SK-N-SH (cell line): ENCODE data around the gene COPZ1. TPM values are rescaled to one million over a fixed set of nuclear protein-coding genes. Genes with fewer than 3 reads are reported as not detected.

Experiments used
- CTCF ChIA-PET: fragments of 300-600, 350-600 bp; formaldehyde crosslinking; extraction: SDS; loops from one replicate; lab custom pipeline; 2021; lab: Yijun Ruan, JAX
- POLR2A ChIA-PET: fragments of 350-600 bp; sonication (Branson Sonifier 250); formaldehyde crosslinking; extraction: SDS; loops from one replicate; lab custom pipeline; 2020; ENCODE audit warnings: antibody characterized with exemption, inconsistent platforms; lab: Yijun Ruan, JAX
- DNase-seq: peaks from one replicate; pipeline ENCODE4 v3.0.0; 2012
- H2AFZ ChIP-seq: fragments of 200-600 bp; sonication (generic); 2 replicates; pipeline ENCODE4 v1.8.1; 2016; ENCODE audit warnings: antibody characterized with exemption, mild to moderate bottlenecking, low read depth
- H3F3A ChIP-seq: fragments of 200-600 bp; sonication (generic); replicated peaks from 2 replicates; pipeline ENCODE3; 2016; ENCODE audit warnings: antibody characterized with exemption, mild to moderate bottlenecking; ENCODE audit not compliant: insufficient read depth
- H3K27ac ChIP-seq, 2 experiments: fragments of 200-500 bp in 1 of 2; fragments of 200-600 bp in 1 of 2; sonication (Bioruptor generic) in 1 of 2; sonication (generic), shearing (Covaris generic) in 1 of 2; 2 replicates each; pipeline versions ENCODE4 v1.5.1 to v1.6.1; 2014 to 2016; ENCODE audit warnings: low read depth in 2 of 2, inconsistent platforms in 1 of 2, low read length in 1 of 2, mild to moderate bottlenecking in 1 of 2, mixed read lengths in 1 of 2
- H3K27me3 ChIP-seq: fragments of 200-600 bp; sonication (generic), shearing (Covaris generic); 2 replicates; pipeline ENCODE4 v1.6.1; 2016; ENCODE audit warnings: mixed run types; ENCODE audit not compliant: insufficient read depth
- H3K36me3 ChIP-seq, 2 experiments: fragments of 200-500 bp in 1 of 2; fragments of 200-600 bp in 1 of 2; sonication (Bioruptor generic) in 1 of 2; sonication (generic) in 1 of 2; replicated peaks in 1 of 2; 2 replicates each; pipeline versions ENCODE3 to v1.5.1; 2014 to 2016; ENCODE audit warnings: low read length in 1 of 2, mild to moderate bottlenecking in 1 of 2; ENCODE audit not compliant: insufficient read depth in 2 of 2, control insufficient read depth in 1 of 2
- H3K4me1 ChIP-seq, 2 experiments: fragments of 200-500 bp in 1 of 2; fragments of 200-600 bp in 1 of 2; sonication (Bioruptor generic) in 1 of 2; sonication (generic), shearing (Covaris generic) in 1 of 2; 2 replicates each; pipeline versions ENCODE4 v1.5.1 to v1.6.1; 2014 to 2016; ENCODE audit warnings: low read depth in 1 of 2, low read length in 1 of 2, mixed run types in 1 of 2; ENCODE audit not compliant: insufficient read depth in 2 of 2, control insufficient read depth in 1 of 2
- H3K4me2 ChIP-seq: fragments of 200-600 bp; sonication (generic), shearing (Covaris generic); 2 replicates; pipeline ENCODE4 v1.6.1; 2017; ENCODE audit warnings: mixed run types
- H3K4me3 ChIP-seq, 2 experiments: fragments of 200-500 bp in 1 of 2; fragments of 200-600 bp in 1 of 2; sonication (Bioruptor generic) in 1 of 2; sonication (generic), shearing (Covaris generic) in 1 of 2; 2 replicates each; pipeline versions ENCODE4 v1.5.1 to v1.8.1; 2014 to 2016; ENCODE audit warnings: low read depth in 2 of 2, inconsistent platforms in 1 of 2, low read length in 1 of 2, mild to moderate bottlenecking in 1 of 2, mixed read lengths in 1 of 2, moderate library complexity in 1 of 2
- H3K79me2 ChIP-seq: fragments of 200-600 bp; sonication (generic); 2 replicates; pipeline ENCODE4 v1.8.1; 2017; ENCODE audit warnings: mild to moderate bottlenecking; ENCODE audit not compliant: insufficient read depth
- H3K9ac ChIP-seq: fragments of 200-600 bp; sonication (generic); 2 replicates; pipeline ENCODE4 v1.6.1; 2017; ENCODE audit warnings: mixed run types
- H3K9me2 ChIP-seq: fragments of 200-600 bp; sonication (generic); 2 replicates; pipeline ENCODE4 v1.6.1; 2017; ENCODE audit warnings: mixed run types
- H3K9me3 ChIP-seq: fragments of 200-600 bp; sonication (generic); 2 replicates; pipeline ENCODE4 v1.6.1; 2017; ENCODE audit warnings: mixed run types, mild to moderate bottlenecking, moderate library complexity
- H4K20me1 ChIP-seq: fragments of 200-600 bp; sonication (generic); 2 replicates; pipeline ENCODE4 v1.6.1; 2017; ENCODE audit warnings: mild to moderate bottlenecking, mixed run types; ENCODE audit not compliant: insufficient read depth
- CHD2 ChIP-seq: fragments of 150-350 bp; IDR thresholded peaks from 2 replicates; pipeline ENCODE4 v1.6.1; 2018; ENCODE audit warnings: low read length; ENCODE audit not compliant: partially characterized antibody
- ELF1 ChIP-seq: IDR thresholded peaks from 2 replicates; pipeline ENCODE4 v1.4.0; 2012
- EZH2phosphoT487 ChIP-seq: fragments of 200-600 bp; sonication (generic); IDR thresholded peaks from 2 replicates; pipeline ENCODE4 v1.6.1; 2017; ENCODE audit warnings: low read depth, mixed run types, mild to moderate bottlenecking, antibody characterized with exemption, moderate library complexity, borderline replicate concordance
- FOSL2 ChIP-seq: IDR thresholded peaks from 2 replicates; pipeline ENCODE4 v1.4.0; 2012; ENCODE audit warnings: low read depth, mild to moderate bottlenecking, moderate library complexity, borderline replicate concordance
- FOXJ3 ChIP-seq: sonication (generic); formaldehyde crosslinking; IDR thresholded peaks from 2 replicates; pipeline ENCODE4 v1.5.1; 2020; ENCODE audit warnings: mild to moderate bottlenecking, missing genetic modification reagents
- JUND ChIP-seq: IDR thresholded peaks from 2 replicates; pipeline ENCODE4 v1.4.0; 2012
- MEF2A ChIP-seq: IDR thresholded peaks from 2 replicates; pipeline ENCODE4 v1.4.0; 2012; ENCODE audit warnings: low read depth, borderline replicate concordance
- POLR2AphosphoS5 ChIP-seq: IDR thresholded peaks from 2 replicates; pipeline ENCODE4 v1.6.1; 2012; ENCODE audit warnings: low read depth, low read length
- RAD21 ChIP-seq: IDR thresholded peaks from 2 replicates; pipeline ENCODE4 v1.6.1; 2012; ENCODE audit warnings: mild to moderate bottlenecking, low read length
- SIN3A ChIP-seq: IDR thresholded peaks from 2 replicates; pipeline ENCODE4 v1.6.1; 2012; ENCODE audit warnings: low read depth, mild to moderate bottlenecking, low read length, moderate library complexity, borderline replicate concordance
- SMC3 ChIP-seq: IDR thresholded peaks from 2 replicates; pipeline ENCODE4 v1.6.1; 2012; ENCODE audit warnings: low read depth, low read length, improper control_type of control experiment
- TCF12 ChIP-seq: IDR thresholded peaks from 2 replicates; pipeline ENCODE4 v1.4.0; 2012
- TEAD4 ChIP-seq: IDR thresholded peaks from 2 replicates; pipeline ENCODE4 v1.4.0; 2012; ENCODE audit warnings: mild to moderate bottlenecking, borderline replicate concordance; ENCODE audit not compliant: insufficient read depth
- YY1 ChIP-seq: IDR thresholded peaks from 2 replicates; pipeline ENCODE4 v1.4.0; 2012; ENCODE audit warnings: low read depth, mild to moderate bottlenecking
- WGBS: methylation state at CpG from one replicate; pipeline ENCODE4 v1.1.6; 2017; ENCODE audit warnings: low lambda C conversion rate; 5-methylcytosine and 5-hydroxymethylcytosine counted together
- polyA plus RNA-seq, 3 experiments: library from polyadenylated mRNA; depleted of rRNA; stranded (reverse); fragments of >200 nt; gene quantifications; 2 replicates each; pipeline ENCODE4 v1.2.3, GENCODE V29; 2012
- TF ChIP-seq, protein P1 (sequence below): fragments of 150-350 bp; IDR thresholded peaks from 2 replicates; pipeline ENCODE4 v1.6.1; 2017; ENCODE audit warnings: antibody characterized with exemption, low read length, low read depth, borderline replicate concordance
- TF ChIP-seq, protein P2 (sequence below): IDR thresholded peaks from 2 replicates; pipeline ENCODE4 v1.4.0; 2012; ENCODE audit warnings: low read depth, borderline replicate concordance
- TF ChIP-seq, protein P3 (sequence below): fragments of 200-600 bp; sonication (generic); IDR thresholded peaks from 2 replicates; pipeline ENCODE4 v1.6.1; 2017; ENCODE audit warnings: antibody characterized with exemption, mild to moderate bottlenecking, moderate library complexity
- TF ChIP-seq, protein P4 (sequence below): IDR thresholded peaks from 2 replicates; pipeline ENCODE4 v1.6.1; 2012; ENCODE audit warnings: mild to moderate bottlenecking, low read depth, low read length, moderate library complexity
- TF ChIP-seq, protein P5 (sequence below): fragments of 150-350 bp; IDR thresholded peaks from 2 replicates; pipeline ENCODE4 v1.6.1; 2016; ENCODE audit warnings: mild to moderate bottlenecking, low read depth, low read length
- TF ChIP-seq, protein P6 (sequence below): IDR thresholded peaks from 2 replicates; pipeline ENCODE4 v1.4.0; 2012; ENCODE audit warnings: low read depth, borderline replicate concordance

The COPZ1 gene
- polyA plus RNA-seq, 1 of the 3 experiments (the other 2 are of a cell fraction): 111 TPM

DNA sequence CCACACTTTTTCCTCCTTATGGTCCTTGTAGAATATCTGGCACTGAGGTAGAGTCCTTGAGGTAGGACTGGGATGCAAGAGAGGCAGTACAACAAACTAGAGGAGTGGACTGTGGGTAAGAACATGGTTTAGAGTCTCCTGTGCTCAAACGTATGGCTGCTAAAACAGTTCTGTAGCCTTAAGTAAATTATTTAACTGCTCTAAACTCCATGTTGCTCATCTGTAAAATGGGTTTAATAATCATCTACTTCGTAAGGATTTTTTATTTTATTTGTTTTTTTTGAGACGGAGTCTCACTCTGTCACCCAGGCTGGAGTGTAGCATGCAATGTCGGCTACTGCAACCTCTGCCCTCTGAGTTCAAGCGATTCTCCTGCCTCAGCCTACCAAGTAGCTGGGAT lies 3.6 kb upstream of the COPZ1 start:
- WGBS: 81% methylated on average over 5 of the region's 5 CpGs

More for the DNA sequence above, 3.6 kb upstream of the COPZ1 start:
- TF ChIP-seq, protein P1, sequence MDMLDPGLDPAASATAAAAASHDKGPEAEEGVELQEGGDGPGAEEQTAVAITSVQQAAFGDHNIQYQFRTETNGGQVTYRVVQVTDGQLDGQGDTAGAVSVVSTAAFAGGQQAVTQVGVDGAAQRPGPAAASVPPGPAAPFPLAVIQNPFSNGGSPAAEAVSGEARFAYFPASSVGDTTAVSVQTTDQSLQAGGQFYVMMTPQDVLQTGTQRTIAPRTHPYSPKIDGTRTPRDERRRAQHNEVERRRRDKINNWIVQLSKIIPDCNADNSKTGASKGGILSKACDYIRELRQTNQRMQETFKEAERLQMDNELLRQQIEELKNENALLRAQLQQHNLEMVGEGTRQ: no peak
- TF ChIP-seq SMC3: no peak
- no peak for TF ChIP-seq FOSL2
- no peak for TF ChIP-seq POLR2AphosphoS5
- TF ChIP-seq EZH2phosphoT487: no peak
- no peak for TF ChIP-seq TCF12
- TF ChIP-seq FOXJ3 (CRISPR knock-in tag): no peak
- no peak for TF ChIP-seq RAD21
- TF ChIP-seq, protein P2, sequence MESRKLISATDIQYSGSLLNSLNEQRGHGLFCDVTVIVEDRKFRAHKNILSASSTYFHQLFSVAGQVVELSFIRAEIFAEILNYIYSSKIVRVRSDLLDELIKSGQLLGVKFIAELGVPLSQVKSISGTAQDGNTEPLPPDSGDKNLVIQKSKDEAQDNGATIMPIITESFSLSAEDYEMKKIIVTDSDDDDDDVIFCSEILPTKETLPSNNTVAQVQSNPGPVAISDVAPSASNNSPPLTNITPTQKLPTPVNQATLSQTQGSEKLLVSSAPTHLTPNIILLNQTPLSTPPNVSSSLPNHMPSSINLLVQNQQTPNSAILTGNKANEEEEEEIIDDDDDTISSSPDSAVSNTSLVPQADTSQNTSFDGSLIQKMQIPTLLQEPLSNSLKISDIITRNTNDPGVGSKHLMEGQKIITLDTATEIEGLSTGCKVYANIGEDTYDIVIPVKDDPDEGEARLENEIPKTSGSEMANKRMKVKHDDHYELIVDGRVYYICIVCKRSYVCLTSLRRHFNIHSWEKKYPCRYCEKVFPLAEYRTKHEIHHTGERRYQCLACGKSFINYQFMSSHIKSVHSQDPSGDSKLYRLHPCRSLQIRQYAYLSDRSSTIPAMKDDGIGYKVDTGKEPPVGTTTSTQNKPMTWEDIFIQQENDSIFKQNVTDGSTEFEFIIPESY: no peak
- TF ChIP-seq, protein P3, sequence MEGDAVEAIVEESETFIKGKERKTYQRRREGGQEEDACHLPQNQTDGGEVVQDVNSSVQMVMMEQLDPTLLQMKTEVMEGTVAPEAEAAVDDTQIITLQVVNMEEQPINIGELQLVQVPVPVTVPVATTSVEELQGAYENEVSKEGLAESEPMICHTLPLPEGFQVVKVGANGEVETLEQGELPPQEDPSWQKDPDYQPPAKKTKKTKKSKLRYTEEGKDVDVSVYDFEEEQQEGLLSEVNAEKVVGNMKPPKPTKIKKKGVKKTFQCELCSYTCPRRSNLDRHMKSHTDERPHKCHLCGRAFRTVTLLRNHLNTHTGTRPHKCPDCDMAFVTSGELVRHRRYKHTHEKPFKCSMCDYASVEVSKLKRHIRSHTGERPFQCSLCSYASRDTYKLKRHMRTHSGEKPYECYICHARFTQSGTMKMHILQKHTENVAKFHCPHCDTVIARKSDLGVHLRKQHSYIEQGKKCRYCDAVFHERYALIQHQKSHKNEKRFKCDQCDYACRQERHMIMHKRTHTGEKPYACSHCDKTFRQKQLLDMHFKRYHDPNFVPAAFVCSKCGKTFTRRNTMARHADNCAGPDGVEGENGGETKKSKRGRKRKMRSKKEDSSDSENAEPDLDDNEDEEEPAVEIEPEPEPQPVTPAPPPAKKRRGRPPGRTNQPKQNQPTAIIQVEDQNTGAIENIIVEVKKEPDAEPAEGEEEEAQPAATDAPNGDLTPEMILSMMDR: no peak
- TF ChIP-seq, protein P4, sequence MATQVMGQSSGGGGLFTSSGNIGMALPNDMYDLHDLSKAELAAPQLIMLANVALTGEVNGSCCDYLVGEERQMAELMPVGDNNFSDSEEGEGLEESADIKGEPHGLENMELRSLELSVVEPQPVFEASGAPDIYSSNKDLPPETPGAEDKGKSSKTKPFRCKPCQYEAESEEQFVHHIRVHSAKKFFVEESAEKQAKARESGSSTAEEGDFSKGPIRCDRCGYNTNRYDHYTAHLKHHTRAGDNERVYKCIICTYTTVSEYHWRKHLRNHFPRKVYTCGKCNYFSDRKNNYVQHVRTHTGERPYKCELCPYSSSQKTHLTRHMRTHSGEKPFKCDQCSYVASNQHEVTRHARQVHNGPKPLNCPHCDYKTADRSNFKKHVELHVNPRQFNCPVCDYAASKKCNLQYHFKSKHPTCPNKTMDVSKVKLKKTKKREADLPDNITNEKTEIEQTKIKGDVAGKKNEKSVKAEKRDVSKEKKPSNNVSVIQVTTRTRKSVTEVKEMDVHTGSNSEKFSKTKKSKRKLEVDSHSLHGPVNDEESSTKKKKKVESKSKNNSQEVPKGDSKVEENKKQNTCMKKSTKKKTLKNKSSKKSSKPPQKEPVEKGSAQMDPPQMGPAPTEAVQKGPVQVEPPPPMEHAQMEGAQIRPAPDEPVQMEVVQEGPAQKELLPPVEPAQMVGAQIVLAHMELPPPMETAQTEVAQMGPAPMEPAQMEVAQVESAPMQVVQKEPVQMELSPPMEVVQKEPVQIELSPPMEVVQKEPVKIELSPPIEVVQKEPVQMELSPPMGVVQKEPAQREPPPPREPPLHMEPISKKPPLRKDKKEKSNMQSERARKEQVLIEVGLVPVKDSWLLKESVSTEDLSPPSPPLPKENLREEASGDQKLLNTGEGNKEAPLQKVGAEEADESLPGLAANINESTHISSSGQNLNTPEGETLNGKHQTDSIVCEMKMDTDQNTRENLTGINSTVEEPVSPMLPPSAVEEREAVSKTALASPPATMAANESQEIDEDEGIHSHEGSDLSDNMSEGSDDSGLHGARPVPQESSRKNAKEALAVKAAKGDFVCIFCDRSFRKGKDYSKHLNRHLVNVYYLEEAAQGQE: no peak
- TF ChIP-seq TEAD4: no peak
- no peak for TF ChIP-seq MEF2A
- no peak for TF ChIP-seq SIN3A
- TF ChIP-seq CHD2: no peak
- TF ChIP-seq, protein P5, sequence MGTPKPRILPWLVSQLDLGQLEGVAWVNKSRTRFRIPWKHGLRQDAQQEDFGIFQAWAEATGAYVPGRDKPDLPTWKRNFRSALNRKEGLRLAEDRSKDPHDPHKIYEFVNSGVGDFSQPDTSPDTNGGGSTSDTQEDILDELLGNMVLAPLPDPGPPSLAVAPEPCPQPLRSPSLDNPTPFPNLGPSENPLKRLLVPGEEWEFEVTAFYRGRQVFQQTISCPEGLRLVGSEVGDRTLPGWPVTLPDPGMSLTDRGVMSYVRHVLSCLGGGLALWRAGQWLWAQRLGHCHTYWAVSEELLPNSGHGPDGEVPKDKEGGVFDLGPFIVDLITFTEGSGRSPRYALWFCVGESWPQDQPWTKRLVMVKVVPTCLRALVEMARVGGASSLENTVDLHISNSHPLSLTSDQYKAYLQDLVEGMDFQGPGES: no peak
- TF ChIP-seq JUND: no peak
- no peak for TF ChIP-seq ELF1
- TF ChIP-seq, protein P6, sequence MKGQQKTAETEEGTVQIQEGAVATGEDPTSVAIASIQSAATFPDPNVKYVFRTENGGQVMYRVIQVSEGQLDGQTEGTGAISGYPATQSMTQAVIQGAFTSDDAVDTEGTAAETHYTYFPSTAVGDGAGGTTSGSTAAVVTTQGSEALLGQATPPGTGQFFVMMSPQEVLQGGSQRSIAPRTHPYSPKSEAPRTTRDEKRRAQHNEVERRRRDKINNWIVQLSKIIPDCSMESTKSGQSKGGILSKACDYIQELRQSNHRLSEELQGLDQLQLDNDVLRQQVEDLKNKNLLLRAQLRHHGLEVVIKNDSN: no peak
- no peak for TF ChIP-seq YY1
- TF ChIP-seq, all 33 proteins: peak for 0
- no peaks in the 10 kb centered on the region for H3K36me3 ChIP-seq
- no peak overlapping the region for H3K4me2 ChIP-seq
- H3K9ac ChIP-seq: no peak overlapping the region
- H3K79me2 ChIP-seq: peaks cover 14% of the 10 kb centered on the region
- DNase-seq: no peak
- CTCF ChIA-PET: interaction anchor here (0.7 to 2.3 kb wide), 8 partner anchors 11 to 70 kb away, joined by 3 to 8 read pairs (median 4); no protein-coding TSS in a partner anchor
- H3F3A ChIP-seq: peaks cover 3% of the 10 kb centered on the region
- no peaks in the 10 kb centered on the region for H3K27me3 ChIP-seq
- no peak overlapping the region for H3K4me3 ChIP-seq
- no peak overlapping the region for H2AFZ ChIP-seq
- H3K9me3 ChIP-seq: no peaks in the 10 kb centered on the region
- no peaks in the 10 kb centered on the region for H4K20me1 ChIP-seq
- H3K4me1 ChIP-seq: peaks cover 0 to 2% of the 10 kb centered on the region in 2 experiments; a peak in 2 of 4 replicates
- POLR2A ChIA-PET: no interaction called here
- H3K27ac ChIP-seq: no peak overlapping the region
- no peaks in the 10 kb centered on the region for H3K9me2 ChIP-seq
